Transverse colon (tissue), 4 donors: Measurements from ENCODE around the gene EFNA5. TPM values are rescaled to one million over a fixed set of nuclear protein-coding genes. Genes with fewer than 3 reads are reported as not detected.

Experiments used
- DNase-seq: peaks from one replicate; pipeline ENCODE4 v3.0.0-alpha.2; 2019
- H3K27ac ChIP-seq, 4 donors: fragments of 200-600 bp; sonication (generic); 2 replicates each; pipeline ENCODE4 v1.5.1; 2016 to 2018; ENCODE audit warnings: inconsistent platforms in 4 of 4
- H3K27me3 ChIP-seq: fragments of 200-600 bp; sonication (generic); 2 replicates; pipeline ENCODE4 v1.5.1; 2017; ENCODE audit warnings: inconsistent platforms
- H3K36me3 ChIP-seq, 4 donors: fragments of 200-600 bp; sonication (generic); 2 replicates each; pipeline ENCODE4 v1.5.1; 2017 to 2019; ENCODE audit warnings: inconsistent platforms in 4 of 4
- H3K4me1 ChIP-seq, 4 donors: fragments of 200-600 bp; sonication (generic); 2 replicates each; pipeline ENCODE4 v1.5.1; 2017 to 2020; ENCODE audit warnings: inconsistent platforms in 4 of 4
- H3K4me3 ChIP-seq, 4 donors: fragments of 200-600 bp; sonication (generic); 1 replicate in 1 of 4; 2 replicates in 3 of 4; pipeline versions ENCODE4 v1.5.1 to v1.6.1; 2017 to 2019; ENCODE audit warnings: inconsistent platforms in 4 of 4
- H3K9me3 ChIP-seq, 2 donors: fragments of 200-600 bp; sonication (generic); 2 replicates each; pipeline ENCODE4 v1.5.1; 2017 to 2019; ENCODE audit warnings: inconsistent platforms in 2 of 2
- EP300 ChIP-seq: sonication (generic); formaldehyde crosslinking; IDR thresholded peaks from one replicate; pipeline ENCODE4 v1.6.1; 2017; ENCODE audit warnings: antibody characterized with exemption, low read depth
- POLR2A ChIP-seq: fragments of 450-650 bp; IDR thresholded peaks from one replicate; pipeline ENCODE4 v1.6.1; 2016; ENCODE audit warnings: antibody characterized with exemption, mild to moderate bottlenecking, moderate library complexity
- POLR2AphosphoS5 ChIP-seq, 3 donors: sonication (generic); formaldehyde crosslinking; IDR thresholded peaks; one replicate each; pipeline ENCODE4 v1.6.1; 2016; ENCODE audit warnings: antibody characterized with exemption in 3 of 3
- WGBS, 2 donors: methylation state at CpG; one replicate each; pipeline ENCODE4 v1.1.5; 2018; ENCODE audit warnings: low coverage in 1 of 2; 5-methylcytosine and 5-hydroxymethylcytosine counted together
- in situ Hi-C, 4 donors: fragments of 200-750 bp; cut with MboI; loops; one replicate each; pipeline versions ENCODE4 v1.15.0 to v1.15.1; 2017; ENCODE audit warnings: low sequenced_read_pairs in 3 of 4, low pct_ligation_motif_present in 1 of 4, low pct_unique_long_range_greater_than_20kb in 1 of 4
- intact Hi-C: fragments of 100-400 bp; cut with DNase I; formaldehyde crosslinking; loops from one replicate; pipeline ENCODE4 v1.15.1; 2023; ENCODE audit warnings: low total_unique reads
- total RNA-seq, 4 donors: library from RNA; depleted of rRNA; stranded (reverse); fragments of >200 nt; gene quantifications; one replicate each; pipeline ENCODE4 v1.1.0, GENCODE V29; 2016
- TF ChIP-seq, protein P1 (sequence below), 5 experiments: fragments of 200-600 bp in 3 of 5; fragments of 450-650 bp in 2 of 5; sonication (generic) in 3 of 5; IDR thresholded peaks; 1 replicate in 2 of 5; 2 replicates in 3 of 5; pipeline ENCODE4 v1.5.1; 2016 to 2017; ENCODE audit warnings: antibody characterized with exemption in 5 of 5, inconsistent platforms in 3 of 5, mild to moderate bottlenecking in 2 of 5, moderate library complexity in 1 of 5

EFNA5 gene
- total RNA-seq, 4 donors from 2014 or later, result 1.5 to 18.2 (median 12.1) TPM

DNA sequence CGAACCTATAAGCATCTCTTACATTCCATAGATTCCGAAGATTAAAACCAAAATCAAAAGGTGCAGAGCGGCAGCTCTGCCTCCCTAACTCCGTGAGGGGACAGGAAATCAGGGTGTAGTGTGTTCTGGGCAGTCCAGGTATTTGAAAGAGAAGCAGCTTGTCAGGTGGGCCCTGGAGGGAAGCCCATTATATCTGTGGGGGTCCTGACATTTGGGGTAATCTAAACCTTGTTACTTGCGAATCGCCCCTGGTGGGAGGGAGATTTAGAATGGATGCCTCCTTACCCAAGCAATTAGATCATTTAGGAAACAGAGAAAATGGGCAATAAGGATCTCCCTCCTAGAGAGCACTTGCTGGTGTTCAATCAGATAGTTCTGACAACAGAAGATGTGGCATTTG is 126.9 kb downstream of the EFNA5 start:
- no peaks in the 10 kb centered on the region for H3K27me3 ChIP-seq
- in situ Hi-C loops, result no loop called here
- H3K4me3 ChIP-seq, result no peak overlapping the region
- H3K4me1 ChIP-seq, result peaks cover 0 to 11% (median 9%) of the 10 kb centered on the region in 4 donors
- no peak for DNase-seq
- intact Hi-C loops, result no loop called here
- H3K27ac ChIP-seq, result peak overlapping the region in 1 of 4 donors; percentile 67
- WGBS, 2 donors, result 82 to 89% methylated on average over 4 to 6 of the region's 6 CpGs
- H3K9me3 ChIP-seq, result no peaks in the 10 kb centered on the region
- TF ChIP-seq, protein P1, sequence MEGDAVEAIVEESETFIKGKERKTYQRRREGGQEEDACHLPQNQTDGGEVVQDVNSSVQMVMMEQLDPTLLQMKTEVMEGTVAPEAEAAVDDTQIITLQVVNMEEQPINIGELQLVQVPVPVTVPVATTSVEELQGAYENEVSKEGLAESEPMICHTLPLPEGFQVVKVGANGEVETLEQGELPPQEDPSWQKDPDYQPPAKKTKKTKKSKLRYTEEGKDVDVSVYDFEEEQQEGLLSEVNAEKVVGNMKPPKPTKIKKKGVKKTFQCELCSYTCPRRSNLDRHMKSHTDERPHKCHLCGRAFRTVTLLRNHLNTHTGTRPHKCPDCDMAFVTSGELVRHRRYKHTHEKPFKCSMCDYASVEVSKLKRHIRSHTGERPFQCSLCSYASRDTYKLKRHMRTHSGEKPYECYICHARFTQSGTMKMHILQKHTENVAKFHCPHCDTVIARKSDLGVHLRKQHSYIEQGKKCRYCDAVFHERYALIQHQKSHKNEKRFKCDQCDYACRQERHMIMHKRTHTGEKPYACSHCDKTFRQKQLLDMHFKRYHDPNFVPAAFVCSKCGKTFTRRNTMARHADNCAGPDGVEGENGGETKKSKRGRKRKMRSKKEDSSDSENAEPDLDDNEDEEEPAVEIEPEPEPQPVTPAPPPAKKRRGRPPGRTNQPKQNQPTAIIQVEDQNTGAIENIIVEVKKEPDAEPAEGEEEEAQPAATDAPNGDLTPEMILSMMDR (IDR thresholded peaks at IDR 0.05), result no peak
- TF ChIP-seq EP300, result no peak
- TF ChIP-seq POLR2A, result no peak
- TF ChIP-seq POLR2AphosphoS5 (IDR thresholded peaks at IDR 0.05), result no peak
- H3K36me3 ChIP-seq, result no peaks in the 10 kb centered on the region

DNA sequence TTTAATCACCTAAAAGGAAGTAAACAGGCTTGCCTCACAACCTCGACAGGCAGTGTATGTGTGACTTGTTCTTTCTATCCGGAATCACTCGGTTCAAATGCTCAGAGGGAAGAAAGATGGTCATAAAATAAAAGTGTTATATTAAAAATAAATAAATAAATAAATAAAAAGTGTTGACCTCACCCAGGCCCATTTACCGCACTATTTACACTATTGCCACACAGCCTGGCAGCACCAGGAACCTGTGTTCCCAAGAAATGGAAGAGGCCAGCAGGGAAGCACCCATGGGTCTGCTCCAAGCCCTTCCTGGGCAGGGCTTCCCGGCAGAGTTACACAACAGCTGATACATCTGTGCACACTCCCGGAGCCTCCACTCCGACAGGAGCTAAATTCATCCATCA is 127.9 kb downstream of the EFNA5 start:
- TF ChIP-seq POLR2A, result no peak
- TF ChIP-seq, protein P1 (IDR thresholded peaks at IDR 0.05), result no peak
- TF ChIP-seq EP300, result no peak
- TF ChIP-seq POLR2AphosphoS5 (IDR thresholded peaks at IDR 0.05), result peak; percentile 51 to 57 (median 55)
- Histone ChIP-seq H3K36me3 (no peaks in the 10 kb centered on the region), H3K4me1 (peaks cover 0 to 11% (median 9%) of the 10 kb centered on the region in 4 donors), H3K27me3 (no peaks in the 10 kb centered on the region), H3K4me3 (no peak overlapping the region), H3K27ac (peak overlapping the region in 3 of 4 donors; percentile 12 to 67 (median 61)), H3K9me3 (no peaks in the 10 kb centered on the region)
- 47 to 55% methylated on average over 6 to 7 of the region's 7 CpGs for WGBS, 2 donors
- in situ Hi-C loops (no loop called here), intact Hi-C loops (no loop called here)
- DNase-seq, result peak; percentile 39

DNA sequence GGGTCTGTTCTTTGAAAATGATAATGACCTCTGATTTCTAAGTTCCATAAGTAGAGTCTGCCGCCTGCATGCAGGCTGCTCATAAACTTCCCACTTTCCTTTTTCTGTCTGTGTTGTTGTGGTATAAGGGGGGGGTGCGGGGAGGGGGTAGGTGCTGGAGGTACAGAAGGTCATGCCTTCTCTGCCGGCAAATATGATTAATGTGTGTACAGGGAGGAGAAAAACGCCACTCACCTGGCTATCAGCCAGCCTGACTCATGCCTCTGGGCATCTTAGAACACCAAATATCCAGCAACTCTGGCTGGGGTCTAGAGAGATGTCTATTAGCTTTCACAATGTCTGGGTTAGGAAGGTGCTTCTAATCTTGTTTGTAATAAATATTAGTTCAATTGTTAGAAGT is 128.3 kb downstream of the EFNA5 start:
- H3K27me3 ChIP-seq, result no peaks in the 10 kb centered on the region
- H3K4me1 ChIP-seq, result peaks cover 0 to 11% (median 9%) of the 10 kb centered on the region in 4 donors
- no peaks in the 10 kb centered on the region for H3K9me3 ChIP-seq
- DNase-seq, result peak; percentile 44
- intact Hi-C loops (no loop called here), in situ Hi-C loops (no loop called here)
- WGBS, 2 donors, result 29 to 67% methylated on average over 1 to 4 of the region's 4 CpGs
- peak overlapping the region in 3 of 4 donors; percentile 45 to 67 (median 61) for H3K27ac ChIP-seq
- H3K36me3 ChIP-seq, result no peaks in the 10 kb centered on the region
- TF ChIP-seq EP300 (no peak), POLR2AphosphoS5 (IDR thresholded peaks at IDR 0.05) (peak in 1 of 3 donors; percentile 3), POLR2A (no peak)
- TF ChIP-seq, protein P1 (IDR thresholded peaks at IDR 0.05), result no peak
- H3K4me3 ChIP-seq, result no peak overlapping the region

DNA sequence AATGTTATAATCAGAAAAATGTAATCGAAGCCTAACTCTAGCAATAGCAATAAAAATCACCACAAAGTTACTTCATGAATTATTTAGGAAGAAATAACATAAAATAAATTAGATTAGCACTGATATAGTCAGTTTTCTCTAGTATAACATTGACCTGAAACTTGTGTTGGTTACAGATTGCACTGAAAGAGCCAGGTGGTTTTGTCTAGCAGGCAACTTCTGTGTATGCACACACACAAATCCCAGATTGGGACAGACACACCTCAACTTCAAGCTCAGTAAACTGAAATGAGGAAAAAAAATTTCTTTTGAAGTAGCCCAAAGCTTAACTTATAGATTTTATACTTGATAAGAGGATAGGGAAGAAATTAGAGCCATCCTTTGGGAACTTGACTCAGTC is 129.3 kb downstream of the EFNA5 start:
- DNase-seq, result no peak
- intact Hi-C loops (no loop called here), in situ Hi-C loops (no loop called here)
- Histone ChIP-seq H3K36me3 (no peaks in the 10 kb centered on the region), H3K4me1 (peaks cover 0 to 11% (median 9%) of the 10 kb centered on the region in 4 donors), H3K27ac (peak overlapping the region in 1 of 4 donors; percentile 67), H3K9me3 (no peaks in the 10 kb centered on the region), H3K27me3 (no peaks in the 10 kb centered on the region), H3K4me3 (no peak overlapping the region)
- TF ChIP-seq, protein P1 (IDR thresholded peaks at IDR 0.05), result no peak
- TF ChIP-seq EP300 (no peak), POLR2A (no peak), POLR2AphosphoS5 (IDR thresholded peaks at IDR 0.05) (no peak)
- WGBS, 2 donors, result 74 to 82% methylated on average over 1 of the region's 1 CpG
